Ovary (tissue), 3 donors: Measurements from ENCODE around the gene BCAT1.

Experiments used
- CTCF ChIP-seq, 3 donors: fragments of 450-650 bp in 2 of 3; fragments of 200-600 bp in 1 of 3; IDR thresholded peaks; one replicate each; pipeline versions ENCODE4 v1.5.1 to v1.8.0; 2016 to 2022; ENCODE audit warnings: antibody characterized with exemption in 3 of 3, mild to moderate bottlenecking in 1 of 3
- EP300 ChIP-seq: sonication (generic); formaldehyde crosslinking; IDR thresholded peaks from one replicate; pipeline ENCODE4 v1.6.1; 2017; ENCODE audit warnings: antibody characterized with exemption
- POLR2A ChIP-seq: fragments of 450-650 bp; IDR thresholded peaks from one replicate; pipeline ENCODE4 v1.6.1; 2017; ENCODE audit warnings: antibody characterized with exemption, mild to moderate bottlenecking, moderate library complexity
- donor health status: DM: no; HTN: no; CAD: no.

- no peak for TF ChIP-seq CTCF (IDR thresholded peaks at IDR 0.05)
- TF ChIP-seq POLR2A: no peak
- TF ChIP-seq EP300: no peak
Measured at GRCh38 chr12:24921251-24922038, 27.5 kb downstream of the BCAT1 start.
